GM12878 (cell line): ENCODE results near the gene MBNL1. TPM values are rescaled to one million over a fixed set of nuclear protein-coding genes. Genes with fewer than 3 reads are reported as not detected.

ENCODE experiments used
- ATAC-seq: fragments of 200-7000 bp; cut with Tn5 transposase; 3 replicates; pipeline ENCODE4 v1.9.1; 2020; ENCODE audit warnings: mild to moderate bottlenecking, moderate library complexity
- BruUV-seq: library from RNA; stranded (reverse); fragments of 400-500 nt; replicated peaks from 2 replicates; lab custom pipeline; 2021; lab: Mats Ljungman, UMichigan
- CTCF ChIA-PET: fragments of 300-600 bp; sonication (Branson Sonifier 250); formaldehyde crosslinking; extraction: SDS; loops from one replicate; lab custom pipeline; 2021; ENCODE audit warnings: inconsistent platforms; lab: Yijun Ruan, JAX
- POLR2A ChIA-PET: fragments of 350-600 bp; formaldehyde crosslinking; extraction: SDS; loops from one replicate; lab custom pipeline; 2021; ENCODE audit warnings: inconsistent platforms; lab: Charles Lee
- RAD21 ChIA-PET: fragments of 300-600 bp; sonication (Branson Sonifier 250); formaldehyde crosslinking; loops from one replicate; lab custom pipeline; 2023; ENCODE audit warnings: antibody characterized with exemption; ENCODE audit not compliant: unreplicated experiment; lab: Charles Lee
- SMC1A ChIA-PET: fragments of 300-600 bp; sonication (Branson Sonifier 250); formaldehyde crosslinking; loops from one replicate; lab custom pipeline; 2023; ENCODE audit not compliant: unreplicated experiment, uncharacterized antibody; lab: Charles Lee
- DNase-seq: peaks from one replicate; pipeline ENCODE4 v3.0.0-alpha.2; 2011; ENCODE audit warnings: low read depth, low spot score
- FAIRE-seq: peaks from 3 replicates; lab custom pipeline; 2011; peaks lifted over from hg19 to GRCh38; lab: Jason Lieb, UNC
- H2AFZ ChIP-seq: 2 replicates; pipeline ENCODE4 v1.6.0; 2011; ENCODE audit warnings: low read depth, low read length, control low read depth; ENCODE audit not compliant: control insufficient read depth
- H3K27ac ChIP-seq: 2 replicates; pipeline ENCODE4 v1.5.1; 2011; ENCODE audit warnings: control low read depth; ENCODE audit not compliant: control insufficient read depth, insufficient read depth
- H3K27me3 ChIP-seq, 2 experiments: replicated peaks in 1 of 2; 2 replicates each; pipeline versions ENCODE4 v1.6.0 to v1.6.1; 2011; ENCODE audit warnings: low read length in 1 of 2; ENCODE audit not compliant: control insufficient read depth in 2 of 2, insufficient read depth in 2 of 2
- H3K36me3 ChIP-seq, 2 experiments: 2 replicates each; pipeline ENCODE4 v1.5.1; 2011; ENCODE audit warnings: low read length in 1 of 2; ENCODE audit not compliant: control insufficient read depth in 2 of 2, insufficient read depth in 2 of 2
- H3K4me1 ChIP-seq: 2 replicates; pipeline ENCODE4 v1.6.1; 2011; ENCODE audit warnings: mild to moderate bottlenecking, low read length, moderate library complexity, mixed read lengths; ENCODE audit not compliant: control insufficient read depth, insufficient read depth
- H3K4me2 ChIP-seq: 2 replicates; pipeline ENCODE4 v1.6.0; 2011; ENCODE audit warnings: control low read depth; ENCODE audit not compliant: control insufficient read depth, insufficient read depth
- H3K4me3 ChIP-seq: fragments of 200-600 bp; sonication (generic); 2 replicates; pipeline ENCODE4 v1.5.1; 2016
- H3K79me2 ChIP-seq: 2 replicates; pipeline ENCODE4 v1.6.0; 2011; ENCODE audit warnings: low read length; ENCODE audit not compliant: control insufficient read depth, insufficient read depth
- H3K9ac ChIP-seq: 2 replicates; pipeline ENCODE4 v1.8.0; 2011; ENCODE audit warnings: low read length, control low read depth, mixed read lengths; ENCODE audit not compliant: control insufficient read depth, insufficient read depth
- H3K9me3 ChIP-seq: replicated peaks from 3 replicates; pipeline ENCODE4 v1.5.1; 2011; ENCODE audit warnings: mild to moderate bottlenecking, low read length; ENCODE audit not compliant: control insufficient read depth, insufficient read depth
- H4K20me1 ChIP-seq: 2 replicates; pipeline ENCODE4 v1.6.0; 2011; ENCODE audit not compliant: control insufficient read depth, insufficient read depth
- BCL3 ChIP-seq: IDR thresholded peaks from 2 replicates; pipeline ENCODE4 v1.6.1; 2011; ENCODE audit warnings: borderline replicate concordance, low read depth, mild to moderate bottlenecking, moderate library complexity, low read length; ENCODE audit not compliant: insufficient read depth, poor library complexity, severe bottlenecking
- ELK1 ChIP-seq: IDR thresholded peaks from 2 replicates; pipeline ENCODE4 v1.6.1; 2012; ENCODE audit warnings: low read depth, low read length, improper control_type of control experiment
- GATAD2B ChIP-seq: fragments of 450-650 bp; conservative IDR thresholded peaks from 2 replicates; pipeline ENCODE4 v1.6.1; 2017; ENCODE audit warnings: low read depth, mild to moderate bottlenecking, moderate library complexity
- LARP7 ChIP-seq: fragments of 450-650 bp; IDR thresholded peaks from 2 replicates; pipeline ENCODE4 v1.6.1; 2017; ENCODE audit warnings: mild to moderate bottlenecking
- RELA ChIP-seq: fragments of 450-650 bp; IDR thresholded peaks from 2 replicates; pipeline ENCODE4 v1.8.0; 2014; ENCODE audit warnings: borderline replicate concordance; ENCODE audit not compliant: partially characterized antibody
- REST ChIP-seq: IDR thresholded peaks from 2 replicates; pipeline ENCODE4 v1.6.1; 2012; ENCODE audit warnings: mild to moderate bottlenecking, low read depth, low read length
- ZBTB11 ChIP-seq: fragments of 450-650 bp; formaldehyde crosslinking; IDR thresholded peaks from 2 replicates; pipeline ENCODE4 v1.5.0; 2022; ENCODE audit warnings: mild to moderate bottlenecking, missing genetic modification characterization
- ZBTB40 ChIP-seq: fragments of 450-650 bp; IDR thresholded peaks from 2 replicates; pipeline ENCODE4 v1.6.1; 2016; ENCODE audit warnings: mild to moderate bottlenecking, moderate library complexity, borderline replicate concordance
- WGBS: methylation state at CpG from one replicate; pipeline ENCODE4 v1.1.6; 2016; ENCODE audit warnings: low lambda C conversion rate; ENCODE audit not compliant: insufficient replicate concordance, insufficient coverage; ENCODE audit errors: missing lambda C conversion rate; 5-methylcytosine and 5-hydroxymethylcytosine counted together
- in situ Hi-C: fragments of 300-500 bp; cut with MboI; formaldehyde crosslinking; loops from 9 replicates; pipeline ENCODE4 v1.14.3; 2018; ENCODE audit warnings: mixed read lengths
- intact Hi-C: fragments of 100-400 bp; cut with micrococcal nuclease; formaldehyde crosslinking; loops from one replicate; pipeline ENCODE4 v1.14.2; 2022; ENCODE audit not compliant: unreplicated experiment
- polyA plus RNA-seq, 11 experiments: library from polyadenylated mRNA; depleted of rRNA in 4 of 11; unstranded in 6 of 11; stranded (reverse) in 5 of 11; fragments of >200 nt; fragmentation: Nextera tagmentation in 4 of 11; fragmentation: Illumina TruSeq in 1 of 11; extraction: Ambion mirVana in 4 of 11; extraction: Trizol in 1 of 11; gene quantifications; 1 replicate in 1 of 11; 2 replicates in 10 of 11; pipeline versions ENCODE4 v1.2.1 to v1.2.3, GENCODE V29; 2011 to 2016; ENCODE audit warnings: inconsistent platforms in 2 of 11, missing spikeins in 2 of 11, low read depth in 1 of 11
- total RNA-seq, 4 experiments: library from RNA; depleted of rRNA in 3 of 4; stranded (reverse); fragments of >200 nt in 3 of 4; fragmentation: Illumina TruSeq in 1 of 4; extraction: Trizol in 1 of 4; gene quantifications; 2 replicates each; pipeline versions ENCODE4 v1.2.1 to v1.2.3, GENCODE V29; 2013 to 2021

Gene MBNL1
- total and polyA plus RNA-seq, 10 of the 15 experiments (the other 5 are each of a cell fraction or from before 2014, with no cell fraction given), result 59.6 to 337 (median 143) TPM

GRCh38 chr3:152235709-152236298, 32.9 kb upstream of the MBNL1 start:
- H3K4me2 ChIP-seq, result no peak overlapping the region
- TF ChIP-seq RELA (no peak), ELK1 (no peak), LARP7 (no peak), BCL3 (no peak), ZBTB11 (CRISPR knock-in tag) (no peak), REST (no peak), ZBTB40 (no peak), GATAD2B (no peak)

More at GRCh38 chr3:152235709-152236298, 32.9 kb upstream of the MBNL1 start:
- H3K9me3 ChIP-seq, result peaks cover 2% of the 10 kb centered on the region
- in situ Hi-C loops (no loop called here), intact Hi-C loops (no loop called here)
- no peaks in the 10 kb centered on the region for H3K27me3 ChIP-seq
- H4K20me1 ChIP-seq, result no peaks in the 10 kb centered on the region
- no peak overlapping the region for H3K9ac ChIP-seq
- RAD21 ChIA-PET, result interaction anchor here (1.5 kb wide), 1 partner anchor 164 kb away, joined by 4 read pairs; no protein-coding TSS in a partner anchor
- 100% methylated on average over 1 of the region's 1 CpG for WGBS
- FAIRE-seq, result no peak
- BruUV-seq, result no TSS peak
- ATAC-seq, result no peak; the same call in 2 of the 3 replicates
- no peak overlapping the region for H3K4me3 ChIP-seq
- H2AFZ ChIP-seq, result no peak overlapping the region
- no peaks in the 10 kb centered on the region for H3K79me2 ChIP-seq
- CTCF ChIA-PET, result interaction anchor here (1.0 to 1.4 kb wide), 3 partner anchors 11 to 208 kb away, joined by 3 to 4 read pairs (median 3); no protein-coding TSS in a partner anchor
- no peaks in the 10 kb centered on the region for H3K36me3 ChIP-seq
- DNase-seq, result no peak
- no peak overlapping the region for H3K27ac ChIP-seq
- H3K4me1 ChIP-seq, result peaks cover 3% of the 10 kb centered on the region
- SMC1A ChIA-PET, result interaction anchor here (1.0 to 1.9 kb wide), 6 partner anchors 10 to 142 kb away, joined by 3 to 5 read pairs (median 4); no protein-coding TSS in a partner anchor
- POLR2A ChIA-PET, result no interaction called here
